Left ventricle myocardium inferior (tissue), 1 donor: Measurements from ENCODE around the gene KLHL35. TPM values are rescaled to one million over a fixed set of nuclear protein-coding genes. Genes with fewer than 3 reads are reported as not detected.

Experiments
- DNase-seq: peaks from one replicate; pipeline ENCODE4 v3.0.0-alpha.2; 2020
- H3K27ac ChIP-seq: fragments of 200-600 bp; replicated peaks from 2 replicates; pipeline ENCODE4 v1.8.0; 2021
- H3K27me3 ChIP-seq: fragments of 200-600 bp; 2 replicates; pipeline ENCODE4 v1.8.0; 2021; ENCODE audit warnings: low read depth
- H3K36me3 ChIP-seq: fragments of 200-600 bp; 2 replicates; pipeline ENCODE4 v1.8.0; 2021
- H3K4me1 ChIP-seq: fragments of 200-600 bp; 2 replicates; pipeline ENCODE4 v1.8.0; 2021
- H3K4me3 ChIP-seq: fragments of 200-600 bp; 2 replicates; pipeline ENCODE4 v1.8.0; 2021; ENCODE audit warnings: mild to moderate bottlenecking, moderate library complexity
- H3K9me3 ChIP-seq: fragments of 200-600 bp; replicated peaks from 2 replicates; pipeline ENCODE4 v1.8.0; 2021
- intact Hi-C: fragments of 100-400 bp; cut with micrococcal nuclease; formaldehyde crosslinking; loops from one replicate; pipeline ENCODE4 v1.11.0; 2022
- total RNA-seq: library from RNA; stranded (reverse); fragmentation: NEBNext Ultra II Directional; extraction: Animal tissue kit (Norgen Biotek cat#: 25700); gene quantifications from one replicate; pipeline ENCODE4 v1.2.1, GENCODE V29; 2021
- TF ChIP-seq, protein P1 (sequence below): fragments of 200-600 bp; IDR thresholded peaks from 2 replicates; pipeline ENCODE4 v1.8.0; 2021; ENCODE audit warnings: antibody characterized with exemption, mild to moderate bottlenecking, borderline replicate concordance
- donor health status: DM: no; HTN: yes; CAD: no; lungs with severe emphysema.

The KLHL35 gene
- total RNA-seq, 1 donor from 2014 or later: 0.74 TPM

DNA sequence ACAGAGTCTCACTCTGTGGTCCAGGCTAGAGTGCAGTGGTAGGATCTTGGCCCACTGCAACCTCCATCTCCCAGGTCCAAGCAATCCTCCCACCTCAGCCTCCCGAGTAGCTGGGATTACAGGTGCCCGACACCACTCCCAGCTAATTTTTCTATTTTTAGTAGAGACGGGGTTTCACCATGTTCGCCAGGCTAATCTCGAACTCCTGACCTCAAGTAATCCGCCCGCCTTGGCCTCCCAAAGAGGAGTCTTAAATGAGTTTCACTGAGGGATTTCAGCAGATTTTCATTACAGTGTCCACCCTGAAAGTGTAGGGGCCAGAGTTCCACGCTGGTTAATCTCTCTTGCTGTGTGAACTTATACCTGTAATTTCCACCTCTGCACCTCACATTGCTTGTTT is 34.1 kb downstream of the KLHL35 start:
- Histone ChIP-seq H3K4me1 (peaks cover 37% of the 10 kb centered on the region), H3K27me3 (no peaks in the 10 kb centered on the region), H3K36me3 (peaks cover 33% of the 10 kb centered on the region), H3K27ac (peak overlapping the region; percentile 88), H3K9me3 (no peaks in the 10 kb centered on the region), H3K4me3 (peak overlapping the region; percentile 82)
- TF ChIP-seq, protein P1, sequence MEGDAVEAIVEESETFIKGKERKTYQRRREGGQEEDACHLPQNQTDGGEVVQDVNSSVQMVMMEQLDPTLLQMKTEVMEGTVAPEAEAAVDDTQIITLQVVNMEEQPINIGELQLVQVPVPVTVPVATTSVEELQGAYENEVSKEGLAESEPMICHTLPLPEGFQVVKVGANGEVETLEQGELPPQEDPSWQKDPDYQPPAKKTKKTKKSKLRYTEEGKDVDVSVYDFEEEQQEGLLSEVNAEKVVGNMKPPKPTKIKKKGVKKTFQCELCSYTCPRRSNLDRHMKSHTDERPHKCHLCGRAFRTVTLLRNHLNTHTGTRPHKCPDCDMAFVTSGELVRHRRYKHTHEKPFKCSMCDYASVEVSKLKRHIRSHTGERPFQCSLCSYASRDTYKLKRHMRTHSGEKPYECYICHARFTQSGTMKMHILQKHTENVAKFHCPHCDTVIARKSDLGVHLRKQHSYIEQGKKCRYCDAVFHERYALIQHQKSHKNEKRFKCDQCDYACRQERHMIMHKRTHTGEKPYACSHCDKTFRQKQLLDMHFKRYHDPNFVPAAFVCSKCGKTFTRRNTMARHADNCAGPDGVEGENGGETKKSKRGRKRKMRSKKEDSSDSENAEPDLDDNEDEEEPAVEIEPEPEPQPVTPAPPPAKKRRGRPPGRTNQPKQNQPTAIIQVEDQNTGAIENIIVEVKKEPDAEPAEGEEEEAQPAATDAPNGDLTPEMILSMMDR: no peak
- DNase-seq: no peak
- intact Hi-C loops: no loop called here

DNA sequence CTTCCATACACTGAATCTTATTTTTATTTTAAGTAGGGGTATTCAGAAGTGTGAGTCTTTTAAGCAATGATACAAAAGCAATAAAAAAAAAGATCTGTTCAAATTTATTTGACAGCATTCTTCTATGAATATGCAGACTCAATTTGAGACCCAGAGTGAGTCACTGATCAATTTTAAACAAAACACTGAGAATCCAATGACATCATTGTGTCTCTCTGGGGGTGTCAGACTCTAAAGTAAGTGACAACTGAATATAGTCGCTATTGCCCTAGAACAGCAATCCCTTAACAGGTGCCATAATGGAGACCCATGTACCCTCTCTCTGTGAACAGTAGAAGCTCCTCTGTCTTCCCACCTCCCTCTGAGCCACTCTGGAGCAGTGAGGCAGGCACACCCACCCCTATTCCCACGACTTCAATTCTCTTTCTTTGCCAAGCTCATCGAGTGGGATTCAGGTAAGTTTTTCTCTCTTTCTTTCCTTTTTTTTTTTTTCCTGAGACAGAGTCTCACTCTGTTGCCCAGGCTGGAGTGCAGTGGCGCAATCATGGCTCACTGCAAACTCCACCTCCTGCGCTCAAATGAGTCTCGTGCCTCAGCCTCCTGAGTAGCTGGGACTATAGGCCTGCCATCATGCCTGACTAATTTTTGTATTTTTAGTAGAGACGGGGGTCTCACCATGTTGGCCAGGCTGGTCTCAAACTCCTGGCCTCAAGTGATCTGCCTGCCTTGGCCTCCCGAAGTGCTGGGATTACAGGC is 38.7 kb downstream of the KLHL35 start:
- H3K27ac ChIP-seq: no peak overlapping the region
- H3K36me3 ChIP-seq: no peaks in the 10 kb centered on the region
- no peaks in the 10 kb centered on the region for H3K9me3 ChIP-seq
- no peak overlapping the region for H3K4me3 ChIP-seq
- intact Hi-C loops: no loop called here
- no peaks in the 10 kb centered on the region for H3K4me1 ChIP-seq
- no peak for DNase-seq
- H3K27me3 ChIP-seq: no peaks in the 10 kb centered on the region
- TF ChIP-seq, protein P1: no peak

DNA sequence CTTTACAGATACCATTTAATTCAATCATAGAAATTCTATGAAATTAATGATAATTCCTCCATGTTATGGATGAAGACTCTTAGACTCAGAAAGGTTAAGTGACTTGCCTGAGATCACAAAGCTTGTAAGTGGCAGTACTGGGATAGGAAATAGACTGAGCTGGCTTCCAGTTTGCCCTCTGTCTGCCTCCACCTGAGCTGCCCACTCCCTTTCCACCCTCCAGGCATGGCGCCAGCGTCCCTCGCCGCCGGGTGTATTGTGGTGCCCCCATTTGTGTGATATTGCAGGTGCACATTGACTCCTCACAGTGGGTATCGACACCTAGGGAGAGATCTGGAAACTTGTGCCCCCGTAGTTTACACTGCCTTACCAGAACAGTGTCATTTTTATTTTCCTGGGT is 43.1 kb downstream of the KLHL35 start:
- no peak for DNase-seq

DNA sequence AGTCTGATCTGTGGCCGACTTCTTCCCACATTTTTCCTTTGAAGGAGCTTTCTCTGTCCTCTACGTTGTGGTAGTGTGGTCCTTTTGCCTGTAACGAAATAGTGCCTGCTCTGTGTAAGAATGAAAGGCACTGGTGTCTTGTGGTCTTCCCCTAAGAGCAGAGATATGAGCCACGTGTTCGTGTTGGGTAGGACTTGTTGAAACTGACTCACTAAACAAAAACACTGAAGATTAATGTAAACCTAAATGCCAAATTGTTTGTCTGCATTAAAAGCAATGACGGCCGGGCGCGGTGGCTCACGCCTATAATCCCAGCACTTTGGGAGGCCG is 43.8 kb downstream of the KLHL35 start:
- no peaks in the 10 kb centered on the region for H3K9me3 ChIP-seq
- TF ChIP-seq, protein P1: no peak
- DNase-seq: no peak
- no peak overlapping the region for H3K27ac ChIP-seq
- peaks cover 11% of the 10 kb centered on the region for H3K4me1 ChIP-seq
- no peak overlapping the region for H3K4me3 ChIP-seq
- H3K27me3 ChIP-seq: no peaks in the 10 kb centered on the region
- intact Hi-C loops: loop anchor here (5.0 kb wide), 1 partner anchor 62 kb away; no protein-coding TSS in a partner anchor
- no peaks in the 10 kb centered on the region for H3K36me3 ChIP-seq

More for the DNA sequence above, 43.1 kb downstream of the KLHL35 start:
- TF ChIP-seq, protein P1: no peak
- Histone ChIP-seq H3K4me3 (no peak overlapping the region), H3K4me1 (peaks cover 9% of the 10 kb centered on the region), H3K27me3 (no peaks in the 10 kb centered on the region), H3K36me3 (no peaks in the 10 kb centered on the region), H3K27ac (no peak overlapping the region), H3K9me3 (no peaks in the 10 kb centered on the region)
- intact Hi-C loops: loop anchor here (5.0 kb wide), 1 partner anchor 63 kb away; no protein-coding TSS in a partner anchor

DNA sequence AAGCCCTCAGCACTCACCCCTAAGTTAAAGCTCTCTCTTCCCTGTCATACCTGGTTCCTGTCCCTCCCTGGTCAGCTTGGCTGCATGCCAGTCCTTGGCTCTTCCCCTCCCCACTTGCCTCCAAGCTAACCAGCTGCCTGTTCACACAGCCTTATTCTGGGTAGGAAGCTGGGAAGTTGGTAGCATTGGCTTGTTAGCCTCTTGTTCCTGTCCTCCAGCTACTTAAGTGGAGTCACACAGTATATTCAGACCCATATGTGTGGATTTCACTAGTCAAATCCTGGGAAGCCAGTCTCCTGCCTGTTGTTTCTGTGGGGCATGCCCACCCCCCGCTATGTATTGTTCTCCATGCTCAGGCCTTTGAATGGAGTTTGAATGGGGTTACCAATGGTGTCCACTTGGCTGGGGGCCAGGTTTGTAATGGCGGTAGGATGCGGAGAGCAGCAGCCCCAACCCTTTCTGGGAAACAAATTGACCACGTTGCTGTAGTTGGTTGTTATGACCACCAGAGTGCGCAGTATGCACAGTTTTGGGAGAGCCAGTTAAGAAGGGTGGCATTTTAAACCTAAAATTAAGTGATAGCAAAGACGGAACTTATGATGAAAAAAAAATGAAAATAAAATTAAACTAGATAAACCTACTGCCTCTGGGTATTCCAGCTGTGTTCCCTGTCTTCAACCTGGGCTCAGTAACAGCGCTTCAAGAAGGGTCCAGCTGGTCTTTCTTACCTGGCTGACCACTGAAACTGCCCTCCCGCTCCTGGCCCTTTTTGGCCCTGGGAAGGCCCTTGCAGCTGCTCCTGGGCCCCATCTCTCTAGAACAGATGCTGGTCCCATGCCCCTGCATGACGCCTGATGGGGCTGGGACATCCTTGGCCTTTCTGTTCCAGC is 44.4 kb downstream of the KLHL35 start:
- Histone ChIP-seq H3K27ac (peak overlapping the region; percentile 15), H3K36me3 (no peaks in the 10 kb centered on the region), H3K27me3 (no peaks in the 10 kb centered on the region), H3K9me3 (no peaks in the 10 kb centered on the region), H3K4me3 (no peak overlapping the region), H3K4me1 (peaks cover 11% of the 10 kb centered on the region)
- intact Hi-C loops: loop anchor here (5.0 kb wide), 1 partner anchor 61 kb away; no protein-coding TSS in a partner anchor
- peak; percentile 54 for DNase-seq
- TF ChIP-seq, protein P1: peak; percentile 86
